ENCODE data around the gene BYSL. TPM values are rescaled to one million over a fixed set of nuclear protein-coding genes. Genes with fewer than 3 reads are reported as not detected.

Gene BYSL
- total and polyA plus RNA-seq, 9 of the 15 experiments (the other 6 are each of a cell fraction or from before 2014, with no cell fraction given), result 22.2 to 92.3 (median 53.4) TPM

GRCh38 chr6:41901882-41902519 lies 19.3 kb upstream of the BYSL start (continued):
- TF ChIP-seq NR0B1 (IDR thresholded peaks at IDR 0.05; ENCODE audit: partially characterized antibody), result no peak
- no peak for TF ChIP-seq PPARD (CRISPR knock-in tag; IDR thresholded peaks at IDR 0.05)
- TF ChIP-seq ZNF324 (CRISPR knock-in tag; IDR thresholded peaks at IDR 0.05), result no peak
- no peak for TF ChIP-seq RUNX1 (IDR thresholded peaks at IDR 0.05; ENCODE audit: low read depth)
- no peak; the same call in 1 of the 2 replicates for TF ChIP-seq ZNF263 (CRISPR knock-in tag; IDR thresholded peaks at IDR 0.05; ENCODE audit: borderline replicate concordance)
- TF ChIP-seq ZNF146 (CRISPR knock-in tag; IDR thresholded peaks at IDR 0.05; ENCODE audit: unreplicated experiment), result no peak
- no peak for TF ChIP-seq DACH1 (IDR thresholded peaks at IDR 0.05; ENCODE audit: partially characterized antibody)
- TF ChIP-seq ARHGAP35 (IDR thresholded peaks at IDR 0.05; ENCODE audit: partially characterized antibody), result no peak
- TF ChIP-seq MED1 (CRISPR knock-in tag; IDR thresholded peaks at IDR 0.05; ENCODE audit: borderline replicate concordance), result no peak
- no peak for TF ChIP-seq KLF16 (IDR thresholded peaks at IDR 0.05)
- TF ChIP-seq THAP12 (CRISPR knock-in tag; IDR thresholded peaks at IDR 0.05), result no peak
- no peak for TF ChIP-seq NFYB (IDR thresholded peaks at IDR 0.05; ENCODE audit: extremely low read depth, insufficient read length)
- peak; percentile 51 to 52; a peak in 3 of 4 replicates for TF ChIP-seq MNT (conservative IDR thresholded peaks at IDR 0.05)
- no peak for TF ChIP-seq MITF (IDR thresholded peaks at IDR 0.05)
- no peak for TF ChIP-seq CHAMP1 (IDR thresholded peaks at IDR 0.05)
- TF ChIP-seq ZNF507 (tag; conservative IDR thresholded peaks at IDR 0.05), result no peak
- no peak for TF ChIP-seq ASH1L (IDR thresholded peaks at IDR 0.05; ENCODE audit: borderline replicate concordance, low read depth, partially characterized antibody)
- no peak for TF ChIP-seq CAMTA2 (CRISPR knock-in tag; conservative IDR thresholded peaks at IDR 0.05)
- TF ChIP-seq KAT2B (IDR thresholded peaks at IDR 0.05; ENCODE audit: low read depth, low read length), result no peak
- no peak for TF ChIP-seq SAFB (IDR thresholded peaks at IDR 0.05; ENCODE audit: borderline replicate concordance, low read depth, low read length)
